ENCODE results near the gene CEP104.

The CEP104 gene

GRCh38 chr1:3856923-3857790 is at the start of gene CEP104, which contains the start of gene DFFB:
Gene CEP104, minus strand, starts transcription at chr1:3857211. Its CDS starts 4,804 bp downstream, at chr1:3852407.
Gene DFFB, plus strand, starts transcription at chr1:3857476. Its CDS starts 128 bp downstream, at chr1:3857604.
- DNase-seq = peak; percentile 99

- DNase-seq = peak; percentile 4
Observed at GRCh38 chr1:3906672-3907020, 49.6 kb upstream of the CEP104 start.

- DNase-seq = peak; percentile 15
Observed at GRCh38 chr1:3905953-3906671, 49.1 kb upstream of the CEP104 start.

GRCh38 chr1:3905266-3905952 is 48.4 kb upstream of the CEP104 start:
- peak; percentile 7 for DNase-seq

- no peak for DNase-seq
Observed at GRCh38 chr1:3904843-3905185, 47.8 kb upstream of the CEP104 start.

GRCh38 chr1:3904006-3904842 is 47.2 kb upstream of the CEP104 start:
- no peak for DNase-seq

GRCh38 chr1:3903141-3904005 is 46.4 kb upstream of the CEP104 start:
- no peak for DNase-seq

GRCh38 chr1:3902571-3903091 is 45.6 kb upstream of the CEP104 start:
- no peak for DNase-seq

GRCh38 chr1:3902111-3902511 is 45.1 kb upstream of the CEP104 start:
- DNase-seq = no peak

GRCh38 chr1:3900969-3901529 is 44.0 kb upstream of the CEP104 start:
- DNase-seq = peak; percentile 93

- peak; percentile 99 for DNase-seq
Observed at GRCh38 chr1:3900150-3900968, 43.3 kb upstream of the CEP104 start, which contains the start of gene C1orf174. Gene C1orf174, minus strand, starts transcription at chr1:3900272. Its CDS starts 86 bp downstream, at chr1:3900186.

- DNase-seq = no peak
Observed at GRCh38 chr1:3899754-3900149, 42.7 kb upstream of the CEP104 start.

GRCh38 chr1:3898994-3899753 is 42.2 kb upstream of the CEP104 start:
- no peak for DNase-seq

GRCh38 chr1:3898475-3898735 is 41.4 kb upstream of the CEP104 start:
- DNase-seq = no peak

- DNase-seq = no peak
Observed at GRCh38 chr1:3896396-3897000, 39.5 kb upstream of the CEP104 start.

- DNase-seq = no peak
Observed at GRCh38 chr1:3895951-3896325, 38.9 kb upstream of the CEP104 start.

- no peak for DNase-seq
Observed at GRCh38 chr1:3895279-3895950, 38.4 kb upstream of the CEP104 start.

- DNase-seq = no peak
Observed at GRCh38 chr1:3894626-3895278, 37.7 kb upstream of the CEP104 start.

Data from CD4-positive, alpha-beta T cell treated with Interleukin-15 for 1 hour (primary cell).